GM12874 (cell line): Measurements from ENCODE around the gene PSMG4.

Source experiments
- TF ChIP-seq, protein P1 (sequence below): IDR thresholded peaks from 2 replicates; pipeline ENCODE4 v1.5.1; 2011; ENCODE audit warnings: low read depth, mild to moderate bottlenecking, control low read depth, low read length, moderate library complexity; ENCODE audit not compliant: insufficient read depth

PSMG4 gene

GRCh38 chr6:3294396-3294795 is 35.6 kb downstream of the PSMG4 start:
- TF ChIP-seq, protein P1, sequence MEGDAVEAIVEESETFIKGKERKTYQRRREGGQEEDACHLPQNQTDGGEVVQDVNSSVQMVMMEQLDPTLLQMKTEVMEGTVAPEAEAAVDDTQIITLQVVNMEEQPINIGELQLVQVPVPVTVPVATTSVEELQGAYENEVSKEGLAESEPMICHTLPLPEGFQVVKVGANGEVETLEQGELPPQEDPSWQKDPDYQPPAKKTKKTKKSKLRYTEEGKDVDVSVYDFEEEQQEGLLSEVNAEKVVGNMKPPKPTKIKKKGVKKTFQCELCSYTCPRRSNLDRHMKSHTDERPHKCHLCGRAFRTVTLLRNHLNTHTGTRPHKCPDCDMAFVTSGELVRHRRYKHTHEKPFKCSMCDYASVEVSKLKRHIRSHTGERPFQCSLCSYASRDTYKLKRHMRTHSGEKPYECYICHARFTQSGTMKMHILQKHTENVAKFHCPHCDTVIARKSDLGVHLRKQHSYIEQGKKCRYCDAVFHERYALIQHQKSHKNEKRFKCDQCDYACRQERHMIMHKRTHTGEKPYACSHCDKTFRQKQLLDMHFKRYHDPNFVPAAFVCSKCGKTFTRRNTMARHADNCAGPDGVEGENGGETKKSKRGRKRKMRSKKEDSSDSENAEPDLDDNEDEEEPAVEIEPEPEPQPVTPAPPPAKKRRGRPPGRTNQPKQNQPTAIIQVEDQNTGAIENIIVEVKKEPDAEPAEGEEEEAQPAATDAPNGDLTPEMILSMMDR, result no peak

DNA sequence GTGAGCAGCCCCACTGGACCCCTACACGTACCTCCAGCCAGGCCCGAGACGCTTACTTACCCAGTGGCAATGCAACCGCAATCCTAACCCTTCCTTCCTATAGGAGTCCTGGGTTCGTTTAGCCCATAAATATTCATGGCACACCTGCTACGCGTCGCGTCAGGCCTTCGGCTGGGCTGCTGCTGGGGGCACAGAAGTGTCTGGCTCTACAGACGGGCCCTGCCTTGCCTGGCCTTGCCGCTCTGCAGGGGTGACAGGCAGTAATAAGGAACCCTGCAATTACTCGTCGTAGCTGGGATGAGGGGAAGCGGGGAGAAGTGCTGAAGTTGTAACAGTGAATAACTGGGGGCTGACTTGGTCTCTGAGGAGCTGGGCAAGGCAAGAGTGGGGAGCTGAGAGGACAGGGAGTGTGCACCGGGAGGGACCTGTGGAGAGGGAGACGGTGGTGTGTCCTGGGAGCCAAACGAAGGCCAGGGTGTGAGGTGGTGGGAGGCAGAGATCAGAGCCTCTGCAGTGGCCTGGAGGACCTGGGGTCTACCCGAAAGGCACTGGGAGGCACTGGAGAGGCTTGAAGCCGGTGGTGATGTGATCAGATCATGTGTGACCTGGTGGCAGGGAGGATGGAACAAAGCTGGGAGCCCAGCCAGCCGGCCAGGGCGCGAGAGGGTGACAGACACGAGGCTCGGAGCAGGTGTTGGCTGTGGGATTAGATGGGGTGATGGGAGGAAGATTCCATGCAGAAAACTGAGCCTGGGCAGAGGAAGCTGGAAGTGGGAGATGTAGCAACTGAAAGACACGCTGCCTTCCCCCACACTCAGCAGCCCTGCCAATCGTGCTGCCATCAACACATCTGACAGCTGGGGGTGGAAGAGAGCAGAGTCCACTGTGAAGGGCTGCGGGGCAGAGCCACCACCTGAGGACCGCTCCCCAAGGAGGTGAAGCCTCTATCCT is 36.4 kb downstream of the PSMG4 start:
- TF ChIP-seq, protein P1, result peak; percentile 33; the same call in 1 of the 2 replicates

- TF ChIP-seq, protein P1, result no peak
Measured at GRCh38 chr6:3296078-3296477, 37.3 kb downstream of the PSMG4 start.

DNA sequence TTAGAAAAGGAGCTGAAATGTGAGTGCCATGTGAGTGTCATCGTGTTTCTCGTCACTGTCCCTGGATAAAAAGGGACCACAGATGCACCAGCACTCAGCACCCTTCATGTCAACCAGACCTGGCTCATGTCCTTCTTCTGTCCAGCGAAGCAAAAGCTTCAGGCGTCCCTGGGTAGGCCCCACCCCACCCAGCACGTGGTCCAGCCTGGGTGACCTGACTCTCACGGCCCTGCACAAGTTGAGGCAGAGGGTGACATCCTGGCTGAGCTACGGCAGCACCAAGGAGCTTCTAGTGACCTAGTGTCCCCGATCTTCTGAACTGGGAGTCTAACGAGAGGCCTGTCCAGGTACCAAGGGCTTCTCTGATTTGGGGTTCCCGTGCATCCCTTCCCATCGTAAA is 37.8 kb downstream of the PSMG4 start:
- TF ChIP-seq, protein P1, result no peak

GRCh38 chr6:3297006-3297405 is 38.3 kb downstream of the PSMG4 start:
- TF ChIP-seq, protein P1, result no peak

DNA sequence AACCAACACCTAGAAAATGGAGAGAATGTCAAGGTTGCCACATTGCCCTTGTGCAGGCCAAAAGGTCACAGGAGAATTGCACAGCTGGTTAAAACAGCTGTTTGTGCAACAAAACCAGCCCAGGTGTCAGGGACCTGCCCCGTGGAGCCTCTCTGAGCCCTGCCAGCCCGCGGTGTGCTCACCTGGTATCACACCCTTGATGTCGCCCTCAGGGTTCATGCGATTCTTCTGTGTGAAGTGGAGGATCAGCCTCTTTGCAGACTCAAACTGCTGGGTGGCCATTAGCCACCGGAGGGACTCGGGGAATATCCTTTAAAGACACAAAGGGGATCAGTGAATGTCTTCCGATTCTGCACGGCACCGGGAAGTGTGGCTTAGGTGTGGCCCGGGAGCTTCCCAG is 39.2 kb downstream of the PSMG4 start:
- TF ChIP-seq, protein P1, result no peak

DNA sequence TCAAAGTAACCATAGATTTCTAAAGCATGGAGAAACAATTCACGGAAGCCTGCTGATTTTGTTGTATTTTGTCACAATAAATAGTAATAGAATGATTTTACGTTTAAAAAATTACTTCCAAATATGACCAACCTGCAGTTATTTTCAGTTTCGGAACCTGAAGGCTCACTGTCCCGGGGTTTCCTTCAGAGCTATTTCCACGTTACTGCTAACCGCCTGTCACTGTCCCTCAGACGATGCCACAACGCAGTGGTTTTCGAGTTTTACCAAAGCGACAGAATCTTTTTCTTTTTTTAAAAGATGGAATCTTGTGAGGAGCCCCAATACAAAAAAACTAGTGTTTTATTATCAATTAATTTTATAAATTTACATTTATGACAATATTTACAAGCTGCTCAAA is 40.5 kb downstream of the PSMG4 start:
- TF ChIP-seq, protein P1, result no peak
